ENCODE data around the gene LDLRAD2.
"Not testable (repeated sequence)": the region's sequence is repeated elsewhere in the genome, so short reads cannot be mapped to it uniquely, and the experiment has no call there.

Gene LDLRAD2

GRCh38 chr1:21811875-21812305, at the start of gene LDLRAD2:
Gene LDLRAD2, plus strand, starts transcription at chr1:21812265. Its CDS starts 187 bp downstream, at chr1:21812452.
- no peak for FAIRE-seq

- no peak for FAIRE-seq
Measured at GRCh38 chr1:21763236-21763635, 48.8 kb upstream of the LDLRAD2 start.

GRCh38 chr1:21763694-21764419, 48.2 kb upstream of the LDLRAD2 start:
- FAIRE-seq: no peak

- FAIRE-seq: no peak
Measured at GRCh38 chr1:21764615-21765423, 47.2 kb upstream of the LDLRAD2 start.

- no peak for FAIRE-seq
Measured at GRCh38 chr1:21766210-21766609, 45.9 kb upstream of the LDLRAD2 start.

GRCh38 chr1:21767106-21767505, 45.0 kb upstream of the LDLRAD2 start:
- not testable (repeated sequence) for FAIRE-seq

- FAIRE-seq: no peak
Measured at GRCh38 chr1:21770201-21770600, 41.9 kb upstream of the LDLRAD2 start.

GRCh38 chr1:21770602-21771001, 41.5 kb upstream of the LDLRAD2 start:
- not testable (repeated sequence) for FAIRE-seq

- not testable (repeated sequence) for FAIRE-seq
Measured at GRCh38 chr1:21771672-21772071, 40.4 kb upstream of the LDLRAD2 start.

GRCh38 chr1:21773585-21773984, 38.5 kb upstream of the LDLRAD2 start:
- FAIRE-seq: no peak

- no peak for FAIRE-seq
Measured at GRCh38 chr1:21774835-21775549, 37.1 kb upstream of the LDLRAD2 start.

GRCh38 chr1:21775550-21775914, 36.5 kb upstream of the LDLRAD2 start:
- FAIRE-seq: no peak

- no peak for FAIRE-seq
Measured at GRCh38 chr1:21775985-21776562, 36.0 kb upstream of the LDLRAD2 start.

- not testable (repeated sequence) for FAIRE-seq
Measured at GRCh38 chr1:21776925-21777324, 35.1 kb upstream of the LDLRAD2 start.

- no peak for FAIRE-seq
Measured at GRCh38 chr1:21778405-21778727, 33.7 kb upstream of the LDLRAD2 start.

GRCh38 chr1:21779613-21780521, 32.2 kb upstream of the LDLRAD2 start:
- no peak for FAIRE-seq

- FAIRE-seq: no peak
Measured at GRCh38 chr1:21781815-21782348, 30.2 kb upstream of the LDLRAD2 start.

GRCh38 chr1:21782349-21782867, 29.7 kb upstream of the LDLRAD2 start:
- FAIRE-seq: no peak

- no peak for FAIRE-seq
Measured at GRCh38 chr1:21782868-21783678, 29.0 kb upstream of the LDLRAD2 start, which contains the start of gene USP48. Gene USP48, minus strand, starts transcription at chr1:21783149. Its CDS starts 192 bp downstream, at chr1:21782957.

Data from G401.6 (cell line).